ENCODE measurements around the gene WNT3.
"Not testable (repeated sequence)": the region's sequence is repeated elsewhere in the genome, so short reads cannot be mapped to it uniquely, and the experiment has no call there.

Gene WNT3, protein sequence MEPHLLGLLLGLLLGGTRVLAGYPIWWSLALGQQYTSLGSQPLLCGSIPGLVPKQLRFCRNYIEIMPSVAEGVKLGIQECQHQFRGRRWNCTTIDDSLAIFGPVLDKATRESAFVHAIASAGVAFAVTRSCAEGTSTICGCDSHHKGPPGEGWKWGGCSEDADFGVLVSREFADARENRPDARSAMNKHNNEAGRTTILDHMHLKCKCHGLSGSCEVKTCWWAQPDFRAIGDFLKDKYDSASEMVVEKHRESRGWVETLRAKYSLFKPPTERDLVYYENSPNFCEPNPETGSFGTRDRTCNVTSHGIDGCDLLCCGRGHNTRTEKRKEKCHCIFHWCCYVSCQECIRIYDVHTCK

DNA sequence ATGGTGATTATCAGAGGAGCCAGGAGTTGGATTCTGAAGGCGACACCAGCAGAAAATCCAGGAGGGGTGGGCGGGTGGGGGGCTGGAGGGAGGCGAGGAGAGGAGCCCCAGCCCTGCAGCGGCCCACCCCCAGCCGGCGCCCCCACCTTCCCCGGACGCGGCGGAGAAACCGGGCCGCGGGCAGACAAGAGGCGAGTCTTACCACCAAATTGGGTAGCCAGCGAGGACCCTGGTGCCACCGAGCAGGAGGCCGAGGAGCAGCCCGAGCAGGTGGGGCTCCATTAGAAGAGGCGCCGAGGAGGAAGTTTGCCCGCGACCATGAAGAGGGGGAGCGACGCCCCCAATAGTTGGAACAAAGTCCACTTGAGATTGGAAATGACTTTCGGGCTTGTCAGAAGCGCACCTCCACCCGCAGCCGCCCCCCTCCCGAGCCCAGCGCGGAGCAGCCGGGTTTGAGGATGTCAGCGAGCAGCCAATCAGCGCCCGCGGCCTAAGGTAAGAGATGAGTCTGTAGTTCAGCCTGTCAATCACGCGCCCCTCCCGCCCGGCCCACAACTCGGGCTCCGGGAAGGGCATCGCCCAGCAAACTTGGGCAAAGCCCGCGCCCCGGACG lies at the start of gene WNT3:
Gene WNT3 (minus strand): TSS at position 377 of the 613 bp plus-strand sequence. CDS start 95 bp downstream, at position 282.
- DNase-seq = peak; percentile 16

DNA sequence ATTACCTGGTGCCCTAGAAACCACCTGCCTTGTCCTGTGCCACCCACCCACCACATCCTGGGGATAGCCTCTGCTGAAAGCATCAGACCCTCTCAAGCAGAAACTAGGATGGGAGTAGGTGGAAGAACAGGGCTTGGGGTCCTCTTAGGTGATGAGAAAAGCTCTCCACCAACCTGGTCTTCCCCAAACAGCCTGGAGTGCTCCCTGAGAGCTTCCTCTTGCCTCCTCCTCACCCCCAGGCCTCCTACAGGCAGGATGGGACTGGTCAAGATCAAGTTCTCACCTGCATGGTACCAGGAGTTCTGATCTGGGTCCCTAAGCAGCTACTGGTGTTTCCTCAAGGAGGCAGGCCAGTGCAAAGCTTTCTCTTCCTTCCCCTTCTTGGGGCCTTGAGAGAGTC lies 48.3 kb upstream of the WNT3 start:
- no peak for DNase-seq

DNA sequence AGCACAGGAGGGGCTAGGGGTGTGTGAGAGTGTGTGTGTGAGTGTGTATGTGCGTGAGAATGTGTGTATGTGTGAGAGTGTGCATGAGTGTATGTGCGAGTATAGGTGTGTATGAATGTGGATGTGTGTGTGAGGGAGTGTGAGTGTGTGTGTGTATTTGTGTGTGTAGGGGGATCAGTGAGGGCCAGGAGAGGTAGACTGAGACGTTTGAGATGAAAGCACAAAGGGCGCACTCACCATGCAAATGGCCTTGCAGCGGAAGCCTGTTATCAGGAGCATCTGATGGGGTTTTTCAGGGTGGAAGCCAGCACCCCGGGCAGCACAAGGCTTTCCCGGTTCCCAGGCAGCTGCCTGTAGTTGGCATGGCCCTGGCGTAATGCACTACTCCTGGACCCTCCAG lies 47.8 kb upstream of the WNT3 start:
- DNase-seq = no peak

DNA sequence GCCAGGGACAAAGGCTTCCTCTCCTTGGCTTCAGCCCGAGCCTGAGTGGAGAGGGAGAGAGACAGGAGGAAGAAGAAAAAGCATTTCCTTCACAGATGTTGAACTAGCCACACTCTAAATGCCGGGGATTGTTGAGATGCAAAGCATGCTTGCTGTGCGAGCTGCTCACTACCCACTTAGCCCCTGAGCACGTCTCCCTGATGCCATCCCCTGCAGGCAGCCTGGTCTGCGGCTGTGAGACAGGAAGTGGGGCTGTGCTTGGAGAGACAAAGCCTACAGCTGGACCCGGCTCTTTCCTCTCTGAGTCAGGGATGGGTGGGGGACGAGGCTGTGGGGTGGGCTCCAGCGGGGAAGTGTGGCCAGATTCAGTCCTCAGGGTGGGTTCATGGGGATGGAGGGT lies 46.6 kb upstream of the WNT3 start:
- no peak for DNase-seq

DNA sequence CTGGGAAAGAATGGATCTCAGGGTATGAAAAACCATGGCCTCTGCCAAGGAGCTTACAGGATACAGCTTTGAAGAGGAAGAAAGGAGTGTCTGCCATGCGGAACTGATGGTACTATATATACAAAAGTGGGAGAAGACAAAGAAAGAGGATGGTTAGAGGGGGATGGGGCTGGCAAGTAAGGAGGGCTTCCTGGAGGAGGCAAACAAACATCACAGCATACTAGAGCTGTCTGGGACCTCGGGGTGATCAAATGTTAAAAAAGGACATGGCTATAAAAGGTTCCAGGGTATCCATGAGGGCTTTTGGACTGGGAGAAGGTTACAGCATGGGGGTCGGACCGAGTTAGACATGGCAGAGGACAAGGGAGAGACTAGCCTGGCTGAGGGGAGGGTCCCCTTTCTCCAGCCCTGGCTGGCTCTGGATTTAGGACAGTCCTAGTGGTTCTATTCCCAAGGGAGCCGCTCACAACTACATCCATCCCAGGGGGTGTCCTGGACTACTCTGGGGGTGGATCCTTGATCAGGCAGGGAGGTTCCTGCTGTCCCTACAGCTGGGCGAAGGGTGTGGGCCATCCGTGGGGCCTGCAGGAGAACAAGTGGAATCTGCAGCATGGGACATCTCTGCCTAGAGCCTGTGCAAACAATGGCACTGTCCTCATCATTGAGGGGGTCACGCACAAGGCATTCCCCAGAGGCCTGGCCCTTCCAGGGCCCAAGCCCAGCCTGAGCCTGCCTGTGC lies 45.1 kb upstream of the WNT3 start:
- no peak for DNase-seq

DNA sequence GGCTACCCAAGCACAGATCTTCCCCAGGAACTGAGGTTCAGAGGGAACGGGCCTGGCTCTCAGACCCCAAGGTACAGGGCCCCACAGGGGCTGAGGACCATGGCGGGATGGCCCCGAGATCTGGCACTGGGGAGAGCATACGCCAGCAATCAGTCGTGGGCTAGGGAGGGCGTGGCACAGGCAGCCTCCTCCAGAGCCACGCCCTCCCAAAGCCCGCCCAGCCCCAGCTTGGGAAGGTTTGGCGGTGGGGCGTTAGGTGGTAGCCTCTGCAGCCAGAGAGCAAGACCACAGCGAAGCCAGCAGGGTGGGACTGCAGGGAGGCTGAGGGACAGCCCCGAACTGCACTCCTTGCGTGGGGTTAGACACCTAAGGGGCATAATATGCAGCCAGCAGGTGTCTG lies 44.5 kb upstream of the WNT3 start:
- no peak for DNase-seq

DNA sequence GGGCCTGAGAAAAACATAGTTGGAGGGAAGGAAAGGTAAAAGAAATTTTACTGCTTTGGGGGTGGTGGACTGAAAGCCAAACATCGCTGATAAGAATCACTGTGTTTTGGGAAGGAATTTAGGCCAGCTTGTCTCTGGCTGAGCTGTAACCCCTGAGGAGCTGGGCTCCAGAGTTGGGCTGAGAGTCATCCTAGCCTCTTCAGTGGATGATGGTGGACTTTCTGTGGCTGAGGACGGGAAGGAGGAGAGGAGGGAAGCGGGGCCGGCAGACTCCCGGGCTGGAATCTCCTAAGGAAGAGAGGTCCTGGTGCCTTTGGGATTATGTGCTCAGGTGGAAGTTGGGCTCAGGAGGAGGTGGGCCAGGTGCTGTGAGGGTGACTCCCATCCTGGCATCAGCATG lies 41.5 kb upstream of the WNT3 start:
- no peak for DNase-seq

DNA sequence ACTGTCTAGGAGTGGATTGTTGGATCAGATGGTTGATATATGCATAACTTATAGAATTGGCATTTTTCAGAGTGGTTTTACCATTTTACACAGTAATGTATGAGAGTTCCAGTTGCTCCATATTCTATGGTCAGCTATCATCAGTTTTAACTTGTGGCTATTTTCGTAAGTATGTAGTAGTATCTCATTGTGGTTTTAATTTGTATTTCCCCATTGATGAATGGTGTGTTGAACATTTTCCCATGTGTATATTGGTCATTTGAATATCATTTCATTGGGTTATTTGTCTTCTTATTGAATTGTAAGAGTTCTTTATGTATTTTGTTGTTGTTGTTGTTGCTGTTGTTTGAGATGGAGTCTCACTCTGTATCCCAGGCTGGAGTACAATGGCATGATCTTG lies 39.1 kb upstream of the WNT3 start:
- no peak for DNase-seq

DNA sequence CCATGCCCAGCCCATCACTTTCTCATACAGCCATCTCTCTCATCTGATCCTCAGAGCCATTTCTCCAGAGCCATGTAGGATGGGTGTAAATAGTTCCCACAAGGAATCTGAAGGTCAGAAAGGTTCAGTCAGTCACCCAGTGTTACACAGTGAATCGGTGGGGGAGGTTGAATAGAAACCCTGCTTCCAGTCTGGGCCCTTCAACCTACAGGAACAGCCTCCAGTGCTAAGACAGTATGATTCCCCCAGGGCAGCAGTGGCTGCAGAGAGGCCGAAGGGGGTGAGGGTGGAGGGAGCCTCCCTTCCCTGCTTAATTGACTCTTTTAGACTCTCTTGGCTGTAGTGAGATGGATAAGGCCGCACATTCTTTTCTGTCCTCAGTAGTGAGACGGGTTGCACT lies 36.5 kb upstream of the WNT3 start:
- no peak for DNase-seq

DNA sequence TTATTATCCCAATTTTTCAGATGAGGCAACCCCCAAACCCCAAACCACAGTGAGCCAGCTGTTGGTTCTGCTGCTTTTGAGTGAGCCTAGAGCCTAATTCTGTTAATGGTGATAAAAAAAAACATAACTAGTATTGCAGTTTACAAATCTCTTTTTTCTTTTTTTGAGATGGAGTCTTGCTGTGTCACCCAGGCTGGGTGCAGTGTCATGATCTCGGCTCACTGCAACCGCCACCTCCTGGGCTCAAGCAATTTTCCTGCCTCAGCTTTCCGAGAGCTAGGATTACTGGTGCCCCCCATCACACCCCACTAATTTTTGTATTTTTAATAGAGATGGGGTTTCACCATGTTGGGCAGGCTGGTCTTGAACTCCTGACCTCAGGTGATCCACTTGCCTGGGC lies 36.0 kb upstream of the WNT3 start:
- DNase-seq = no peak

DNA sequence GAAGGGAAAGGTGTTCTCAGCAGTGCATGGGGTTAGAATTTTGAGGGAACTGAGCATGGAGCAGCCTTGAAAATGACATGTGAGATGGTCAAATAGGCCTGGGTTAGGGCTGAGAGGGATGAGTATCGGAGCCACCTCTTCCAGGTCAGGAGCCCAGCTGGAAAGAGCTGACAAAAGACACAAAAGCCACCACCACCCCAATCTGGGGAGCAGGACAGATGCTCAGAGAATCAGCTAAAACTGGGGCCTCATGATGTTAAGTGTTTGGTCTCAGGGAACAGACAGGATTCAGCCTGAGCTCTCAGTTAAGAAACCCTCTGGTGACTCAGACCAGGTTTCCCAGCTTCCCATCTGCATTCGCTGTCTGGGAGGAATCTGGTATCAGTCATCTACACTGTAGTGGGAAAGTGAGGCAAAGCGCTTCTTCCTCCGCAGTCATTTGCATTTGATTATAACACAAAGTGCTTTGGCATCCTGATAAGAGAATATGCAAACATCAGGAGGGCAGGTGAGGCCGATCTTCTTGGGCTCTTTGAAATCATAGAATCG lies 35.5 kb upstream of the WNT3 start:
- DNase-seq = no peak

DNA sequence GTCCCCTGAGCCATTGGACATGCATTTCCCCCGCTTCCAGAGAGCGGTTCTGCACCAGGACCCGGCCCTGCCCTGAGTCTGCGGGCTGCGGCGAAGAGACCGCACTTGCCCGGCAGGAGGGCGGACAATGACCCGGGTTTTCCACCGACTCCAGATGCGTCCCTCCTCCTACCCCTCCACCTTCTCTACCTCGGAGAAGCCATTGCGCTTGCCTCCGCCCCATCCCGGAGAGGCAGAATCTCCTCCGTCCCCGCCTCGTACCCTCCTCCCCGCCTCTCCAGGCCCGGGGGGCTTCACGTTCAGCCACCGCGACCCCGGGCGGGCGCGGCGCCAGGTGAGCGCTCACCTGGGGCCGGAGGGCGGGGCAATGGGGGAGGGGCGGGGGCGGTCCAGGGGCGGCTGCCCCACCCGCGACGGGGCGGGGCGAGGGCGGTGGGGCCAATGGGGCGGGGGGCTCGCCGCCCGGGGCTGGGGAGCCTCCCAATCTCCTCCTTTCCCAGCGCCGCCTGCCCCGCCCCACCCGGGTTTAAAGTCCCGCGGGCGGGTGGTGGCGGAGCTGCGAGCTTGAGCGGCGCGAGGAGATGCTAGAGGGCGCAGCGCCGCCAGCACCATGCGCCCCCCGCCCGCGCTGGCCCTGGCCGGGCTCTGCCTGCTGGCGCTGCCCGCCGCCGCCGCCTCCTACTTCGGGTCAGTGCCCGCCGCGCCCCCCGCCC lies 32.7 kb upstream of the WNT3 start, which contains the start of gene WNT9B:
Gene WNT9B (plus strand): TSS at position 555 of the 713 bp plus-strand sequence. CDS start 56 bp downstream, at position 611.
- no peak for DNase-seq

DNA sequence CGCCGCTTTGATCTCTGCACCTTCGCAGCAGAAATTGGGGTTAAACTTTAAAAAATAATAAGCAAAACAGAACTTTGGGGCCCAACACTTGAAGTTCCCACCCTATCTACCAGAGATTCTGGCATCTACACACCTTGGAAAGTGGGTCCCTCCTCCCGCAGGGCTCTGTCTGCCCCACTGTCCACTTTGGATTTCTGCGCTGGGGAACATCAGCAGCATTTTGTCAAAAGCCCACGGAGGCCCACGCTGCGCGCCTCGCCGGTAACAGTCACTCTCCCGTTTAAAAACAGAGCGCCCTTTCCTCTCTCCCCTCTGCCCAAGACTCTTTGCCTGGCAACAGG lies 32.2 kb upstream of the WNT3 start:
- DNase-seq = no peak

DNA sequence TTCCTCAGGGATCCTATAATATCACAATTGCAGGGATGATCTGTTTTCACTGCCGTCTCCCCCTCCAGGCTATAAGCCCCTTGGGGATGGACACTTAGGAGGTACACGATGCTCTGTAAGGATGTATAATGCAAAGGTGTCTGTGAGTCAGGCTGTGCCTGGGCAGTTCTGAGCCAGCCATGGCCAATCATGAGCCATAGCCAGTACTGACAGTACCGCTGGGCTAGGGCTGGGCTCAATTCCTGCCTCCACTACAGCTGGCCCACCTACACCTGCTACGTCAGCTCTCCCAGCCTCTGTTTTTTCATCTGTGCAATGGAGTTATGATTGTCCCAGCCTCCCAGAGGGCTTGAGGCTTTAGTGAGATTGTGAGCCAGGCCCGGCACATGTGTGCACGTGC lies 30.0 kb upstream of the WNT3 start:
- no peak for DNase-seq

DNA sequence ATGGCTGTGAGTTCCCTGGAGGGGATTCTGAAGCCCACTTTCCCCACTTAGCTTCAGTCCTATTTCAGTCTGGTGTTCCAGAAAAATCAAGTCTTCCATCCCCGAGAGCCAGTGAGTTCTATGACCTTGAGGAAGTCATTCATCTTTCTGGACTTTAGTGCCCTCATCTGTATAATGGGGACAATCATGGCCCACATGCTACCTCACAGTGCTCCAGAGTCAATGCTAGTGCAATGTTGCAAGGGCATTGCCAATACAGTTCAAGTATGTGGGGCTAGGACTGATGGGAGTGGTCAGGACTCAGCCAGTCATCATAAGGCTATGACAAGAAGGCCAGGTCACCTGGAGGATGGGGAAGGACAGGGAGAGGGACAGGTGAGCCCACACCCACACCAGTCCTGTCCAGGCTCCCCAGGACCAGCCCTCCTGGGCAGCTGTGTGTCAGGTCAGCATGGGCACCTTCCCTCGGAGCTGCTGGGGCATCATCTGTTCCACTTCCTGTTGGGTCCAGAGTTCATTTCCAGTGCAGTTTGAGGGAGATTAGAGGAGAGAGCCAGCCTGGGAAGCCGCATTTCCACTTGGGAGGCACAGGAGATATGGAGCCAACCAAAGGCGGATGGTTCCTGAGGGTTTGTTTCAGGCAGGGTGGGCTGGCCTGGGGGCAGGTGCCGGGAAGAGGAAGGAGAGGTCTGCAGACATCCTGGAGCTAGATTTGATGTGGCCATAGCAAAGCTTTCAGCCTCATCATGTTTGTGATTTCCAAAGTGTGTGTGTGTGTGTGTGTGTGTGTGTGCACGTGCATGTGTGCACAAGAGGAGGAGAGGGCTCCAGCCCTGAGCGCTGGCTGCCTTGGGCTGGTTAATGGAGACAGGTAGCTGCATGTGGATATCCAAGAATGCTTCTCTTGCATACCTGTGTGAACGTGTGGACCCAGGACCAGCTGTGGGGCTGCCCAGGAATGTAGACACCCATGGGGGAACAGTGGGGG lies 29.0 kb upstream of the WNT3 start:
- no peak for DNase-seq

DNA sequence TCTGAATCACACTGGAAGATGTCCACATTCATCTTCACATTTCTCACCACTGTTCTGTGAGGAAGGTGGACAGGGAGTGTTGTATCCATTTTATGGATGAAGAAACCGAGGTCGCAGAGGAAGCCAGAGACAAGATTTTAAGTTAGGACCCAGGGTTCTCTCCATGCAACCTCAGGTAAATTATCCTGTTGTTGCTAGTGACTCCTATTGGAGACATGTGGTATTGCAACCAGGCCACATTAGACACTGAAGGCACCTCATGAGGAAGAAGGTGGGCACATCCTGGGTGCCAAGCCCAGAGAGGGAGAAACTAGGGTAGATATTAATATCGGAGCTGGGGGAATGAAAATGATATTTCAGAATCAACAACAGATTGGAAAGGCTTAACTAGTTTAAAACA lies 24.3 kb upstream of the WNT3 start:
- DNase-seq = no peak

DNA sequence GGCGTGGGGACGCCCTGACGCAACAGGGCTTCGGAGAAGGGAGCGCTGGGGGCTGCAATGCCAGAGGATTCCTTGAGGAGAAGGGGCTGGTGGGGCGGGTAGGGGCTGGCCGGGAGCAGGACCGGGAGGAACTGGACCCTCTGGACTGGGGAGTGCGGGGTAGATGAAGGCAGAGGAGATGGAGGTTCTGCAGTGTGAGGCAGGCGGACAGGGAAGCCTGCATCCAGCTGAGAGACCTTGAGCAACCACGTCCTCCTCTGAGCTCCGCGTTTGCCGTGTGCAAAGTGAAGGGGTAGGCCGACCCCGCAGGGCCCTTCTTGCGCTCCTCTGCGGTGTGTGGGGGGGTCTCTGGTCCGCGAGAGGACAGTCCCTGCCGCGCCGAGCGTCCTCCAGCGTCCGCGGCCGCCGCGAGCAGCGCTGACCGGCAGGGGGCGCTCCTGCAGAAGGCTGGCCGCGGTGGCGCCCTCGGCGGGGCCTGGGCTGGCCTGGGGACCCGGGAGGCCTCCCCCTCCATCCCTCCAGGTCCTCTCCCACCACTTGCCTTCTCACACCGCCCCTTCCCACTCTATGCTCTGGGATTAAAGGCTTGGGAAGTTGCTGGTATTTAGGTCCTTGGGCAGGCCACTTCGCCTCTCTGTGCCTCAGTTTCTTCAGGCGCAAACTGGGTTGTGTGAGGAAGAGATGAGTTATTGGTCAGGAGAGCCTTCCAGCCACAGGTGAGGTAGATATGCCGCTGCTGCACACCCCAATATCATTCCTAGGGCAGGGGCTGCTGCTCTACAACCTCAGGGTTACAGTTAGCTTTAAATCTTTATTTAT lies 23.3 kb upstream of the WNT3 start:
- peak; percentile 23 for DNase-seq

DNA sequence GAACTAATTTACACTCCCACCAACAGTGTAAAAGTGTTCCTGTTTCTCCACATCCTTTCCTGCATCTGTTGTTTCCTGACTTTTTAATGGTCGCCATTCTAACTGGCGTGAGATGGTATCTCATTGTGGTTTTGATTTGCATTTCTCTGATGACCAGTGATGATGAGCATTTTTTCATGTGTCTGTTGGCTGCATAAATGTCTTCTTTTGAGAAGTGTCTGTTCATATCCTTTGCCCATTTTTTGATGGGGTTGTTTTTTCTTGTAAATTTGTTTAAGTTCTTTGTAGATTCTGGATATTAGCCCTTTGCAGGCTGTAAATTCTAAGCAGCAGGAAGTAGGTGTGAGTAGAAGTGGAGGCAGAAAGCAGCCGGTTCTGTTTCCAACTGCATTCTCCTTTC lies 22.1 kb upstream of the WNT3 start:
- not testable (repeated sequence) for DNase-seq

DNA sequence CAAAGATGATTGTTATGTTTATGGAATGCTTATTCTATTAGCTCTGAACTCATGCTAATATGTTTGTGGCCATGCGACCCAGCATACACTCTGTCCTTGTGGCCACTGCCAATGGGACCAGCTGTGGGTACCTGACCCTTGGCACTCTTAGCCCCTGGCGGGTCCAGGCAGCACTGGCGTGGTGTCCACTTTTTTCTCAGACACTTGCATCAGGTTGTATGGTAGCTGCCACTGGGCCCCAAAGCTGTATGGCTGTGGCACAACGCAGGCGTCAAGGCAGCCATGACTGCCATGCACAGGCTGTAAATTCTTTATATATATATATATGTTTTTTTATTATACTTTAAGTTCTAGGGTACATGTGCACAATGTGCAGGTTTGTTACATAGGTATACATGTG lies 20.7 kb upstream of the WNT3 start:
- no peak for DNase-seq

DNA sequence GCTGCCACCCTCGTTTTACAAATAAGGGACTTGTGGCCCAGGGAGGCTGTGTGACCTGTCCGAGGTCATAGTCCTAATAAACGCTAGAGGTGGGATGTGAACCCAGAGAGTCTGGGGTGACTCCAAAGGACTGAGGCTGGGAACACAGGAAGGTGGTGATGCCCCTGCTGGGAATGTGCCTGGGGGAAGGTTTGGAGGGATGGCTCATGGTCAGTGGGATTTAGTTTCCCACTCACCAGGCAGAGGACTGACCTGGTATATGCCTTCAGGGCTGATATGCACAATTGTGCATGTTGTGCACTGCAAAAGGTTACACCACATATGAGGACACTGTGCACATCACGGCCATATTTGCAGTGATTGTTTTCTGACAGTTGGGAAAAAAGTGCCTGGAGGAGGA lies 19.0 kb upstream of the WNT3 start:
- DNase-seq = no peak

DNA sequence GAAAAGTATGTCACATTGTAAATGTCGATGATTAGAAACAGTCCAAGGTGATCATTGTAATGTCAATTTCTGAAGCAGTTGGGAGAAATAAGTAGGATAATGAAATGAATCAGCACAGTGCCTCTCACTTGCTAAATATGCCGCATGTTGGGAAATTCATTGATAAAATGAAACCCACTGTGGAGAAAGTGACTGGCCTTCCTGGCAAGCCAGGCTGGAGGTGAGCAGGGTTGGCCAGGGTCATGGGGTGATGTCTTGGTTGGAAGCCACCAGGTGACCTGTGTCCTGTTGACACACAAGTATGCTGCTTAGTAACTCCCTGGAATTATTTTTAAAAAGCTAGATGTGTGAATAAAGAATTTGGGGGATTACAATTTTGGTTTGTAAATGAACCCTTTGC lies 18.0 kb upstream of the WNT3 start:
- no peak for DNase-seq
